DOHH2 (cell line): ENCODE measurements around the gene ECT2L.

ENCODE experiments used
- EZH2phosphoT487 ChIP-seq: fragments of 200-600 bp; sonication (generic); IDR thresholded peaks from 2 replicates; pipeline ENCODE4 v1.6.1; 2017; ENCODE audit warnings: borderline replicate concordance, mild to moderate bottlenecking, antibody characterized with exemption, low read length, moderate library complexity, mixed read lengths
- TF ChIP-seq, protein P1 (sequence below): fragments of 200-600 bp; sonication (generic); IDR thresholded peaks from one replicate; pipeline ENCODE4 v1.5.1; 2014; ENCODE audit warnings: antibody characterized with exemption, mild to moderate bottlenecking, low read depth, low read length; ENCODE audit not compliant: poor library complexity, severe bottlenecking

DNA sequence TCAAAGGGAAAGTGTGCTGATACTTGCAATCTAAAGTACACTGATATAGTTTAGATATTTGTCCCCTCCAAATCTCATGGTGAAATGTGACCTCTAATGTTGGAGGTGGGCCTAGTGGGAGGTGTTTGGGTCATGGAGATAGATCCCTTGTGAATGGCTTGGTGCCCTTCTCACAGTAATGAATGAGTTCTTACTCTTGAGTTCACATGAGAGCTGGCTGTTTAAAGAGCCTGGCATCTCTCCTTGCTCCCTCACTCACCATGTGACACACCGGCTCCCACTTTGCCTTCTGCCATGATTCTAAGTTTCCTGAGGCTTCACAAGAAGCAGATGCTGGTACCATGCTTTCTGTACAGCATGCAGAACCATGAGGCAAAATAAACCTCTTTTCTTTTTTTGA is 114.1 kb downstream of the ECT2L start:
- TF ChIP-seq, protein P1, sequence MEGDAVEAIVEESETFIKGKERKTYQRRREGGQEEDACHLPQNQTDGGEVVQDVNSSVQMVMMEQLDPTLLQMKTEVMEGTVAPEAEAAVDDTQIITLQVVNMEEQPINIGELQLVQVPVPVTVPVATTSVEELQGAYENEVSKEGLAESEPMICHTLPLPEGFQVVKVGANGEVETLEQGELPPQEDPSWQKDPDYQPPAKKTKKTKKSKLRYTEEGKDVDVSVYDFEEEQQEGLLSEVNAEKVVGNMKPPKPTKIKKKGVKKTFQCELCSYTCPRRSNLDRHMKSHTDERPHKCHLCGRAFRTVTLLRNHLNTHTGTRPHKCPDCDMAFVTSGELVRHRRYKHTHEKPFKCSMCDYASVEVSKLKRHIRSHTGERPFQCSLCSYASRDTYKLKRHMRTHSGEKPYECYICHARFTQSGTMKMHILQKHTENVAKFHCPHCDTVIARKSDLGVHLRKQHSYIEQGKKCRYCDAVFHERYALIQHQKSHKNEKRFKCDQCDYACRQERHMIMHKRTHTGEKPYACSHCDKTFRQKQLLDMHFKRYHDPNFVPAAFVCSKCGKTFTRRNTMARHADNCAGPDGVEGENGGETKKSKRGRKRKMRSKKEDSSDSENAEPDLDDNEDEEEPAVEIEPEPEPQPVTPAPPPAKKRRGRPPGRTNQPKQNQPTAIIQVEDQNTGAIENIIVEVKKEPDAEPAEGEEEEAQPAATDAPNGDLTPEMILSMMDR, result no peak
- TF ChIP-seq EZH2phosphoT487, result no peak
